CD14-positive monocyte (primary cell): ENCODE data around the gene PIK3R3. TPM values are rescaled to one million over a fixed set of nuclear protein-coding genes. Genes with fewer than 3 reads are reported as not detected.

ENCODE experiments used
- DNase-seq, 3 donors: peaks; one replicate each; pipeline ENCODE4 v3.0.0-alpha.2; 2011 to 2022
- H2AFZ ChIP-seq: 2 replicates; pipeline ENCODE4 v1.6.0; 2012; ENCODE audit warnings: mild to moderate bottlenecking, low read depth, low read length, inconsistent platforms; ENCODE audit not compliant: insufficient read depth, poor library complexity, severe bottlenecking
- H3K27ac ChIP-seq, 2 donors: 1 replicate in 1 of 2; 2 replicates in 1 of 2; pipeline ENCODE4 v1.5.1; 2012 to 2013; ENCODE audit warnings: low read length in 2 of 2, control low read depth in 1 of 2, inconsistent platforms in 1 of 2, low read depth in 1 of 2, mild to moderate bottlenecking in 1 of 2
- H3K27me3 ChIP-seq, 2 donors: one replicate each; pipeline versions ENCODE4 v1.6.0 to v1.6.1; 2011 to 2013; ENCODE audit warnings: low read length in 2 of 2; ENCODE audit not compliant: control insufficient read depth in 2 of 2, insufficient read depth in 2 of 2
- H3K36me3 ChIP-seq, 2 donors: replicated peaks in 1 of 2; 1 replicate in 1 of 2; 2 replicates in 1 of 2; pipeline versions ENCODE4 v1.5.1 to v1.6.1; 2012 to 2013; ENCODE audit warnings: low read length in 2 of 2, control low read depth in 1 of 2, inconsistent platforms in 1 of 2, mild to moderate bottlenecking in 1 of 2; ENCODE audit not compliant: insufficient read depth in 2 of 2, control insufficient read depth in 1 of 2
- H3K4me1 ChIP-seq, 2 donors: 1 replicate in 1 of 2; 2 replicates in 1 of 2; pipeline versions ENCODE4 v1.5.1 to v1.6.1; 2012 to 2013; ENCODE audit warnings: low read length in 2 of 2, control low read depth in 1 of 2, inconsistent platforms in 1 of 2, mild to moderate bottlenecking in 1 of 2, moderate library complexity in 1 of 2; ENCODE audit not compliant: insufficient read depth in 2 of 2, control insufficient read depth in 1 of 2
- H3K4me2 ChIP-seq: replicated peaks from 2 replicates; pipeline ENCODE3; 2012; ENCODE audit warnings: low read length, moderate library complexity, mild to moderate bottlenecking; ENCODE audit not compliant: poor library complexity, severe bottlenecking; ENCODE audit errors: extremely low read depth
- H3K4me3 ChIP-seq, 3 experiments: fragments of 200-600 bp in 1 of 3; sonication (generic) in 1 of 3; replicated peaks in 1 of 3; 1 replicate in 2 of 3; 2 replicates in 1 of 3; pipeline ENCODE4 v1.5.1; 2011 to 2013; ENCODE audit warnings: low read length in 3 of 3, mild to moderate bottlenecking in 3 of 3, control low read depth in 2 of 3, low read depth in 2 of 3, inconsistent platforms in 1 of 3, moderate library complexity in 1 of 3
- H3K79me2 ChIP-seq: 2 replicates; pipeline ENCODE4 v1.6.0; 2012; ENCODE audit warnings: mild to moderate bottlenecking, control low read depth, inconsistent platforms, low read length, moderate library complexity; ENCODE audit not compliant: insufficient read depth
- H3K9ac ChIP-seq: 2 replicates; pipeline ENCODE4 v1.6.0; 2017; ENCODE audit warnings: low read length, mild to moderate bottlenecking; ENCODE audit not compliant: insufficient read depth, poor library complexity, severe bottlenecking
- H3K9me3 ChIP-seq, 2 donors: replicated peaks in 1 of 2; 1 replicate in 1 of 2; 2 replicates in 1 of 2; pipeline versions ENCODE4 v1.5.1 to v1.6.1; 2012 to 2013; ENCODE audit warnings: low read length in 2 of 2, control low read depth in 1 of 2; ENCODE audit not compliant: control insufficient read depth in 1 of 2, insufficient read depth in 1 of 2
- H4K20me1 ChIP-seq: 2 replicates; pipeline ENCODE4 v1.6.0; 2012; ENCODE audit warnings: mild to moderate bottlenecking, low read length, control low read depth, moderate library complexity; ENCODE audit not compliant: insufficient read depth
- H3K27ac Mint-ChIP-seq, 7 donors: one replicate each; pipeline ENCODE4 v1.8.0; 2020; ENCODE audit warnings: mild to moderate bottlenecking in 7 of 7, mixed read lengths in 7 of 7, moderate library complexity in 6 of 7, inconsistent platforms in 2 of 7
- H3K27me3 Mint-ChIP-seq, 3 donors: one replicate each; pipeline ENCODE4 v1.8.0; 2021 to 2022; ENCODE audit warnings: low read depth in 3 of 3, mild to moderate bottlenecking in 3 of 3, mixed read lengths in 3 of 3, moderate library complexity in 3 of 3, inconsistent platforms in 1 of 3
- H3K36me3 Mint-ChIP-seq, 2 donors: one replicate each; pipeline ENCODE4 v1.8.0; 2020; ENCODE audit warnings: mixed read lengths in 2 of 2, inconsistent platforms in 1 of 2, mild to moderate bottlenecking in 1 of 2
- H3K4me1 Mint-ChIP-seq: one replicate; pipeline ENCODE4 v1.8.0; 2020; ENCODE audit warnings: mild to moderate bottlenecking, mixed read lengths
- H3K4me3 Mint-ChIP-seq, 2 donors: one replicate each; pipeline ENCODE4 v1.8.0; 2020; ENCODE audit warnings: mild to moderate bottlenecking in 2 of 2, mixed read lengths in 2 of 2, moderate library complexity in 1 of 2
- H3K9me3 Mint-ChIP-seq, 7 donors: one replicate each; pipeline ENCODE4 v1.8.0; 2020 to 2022; ENCODE audit warnings: mixed read lengths in 7 of 7, mild to moderate bottlenecking in 6 of 7, moderate library complexity in 6 of 7, inconsistent platforms in 2 of 7
- WGBS: methylation state at CpG from one replicate; pipeline ENCODE4 v1.1.5; 2013; ENCODE audit warnings: missing lambda C conversion rate; ENCODE audit not compliant: insufficient coverage; 5-methylcytosine and 5-hydroxymethylcytosine counted together
- intact Hi-C, 2 donors: fragments of 100-400 bp; cut with micrococcal nuclease; formaldehyde crosslinking; loops; one replicate each; pipeline versions ENCODE4 v1.15.0 to v1.15.1; 2023
- polyA plus RNA-seq, 3 donors: library from polyadenylated mRNA; depleted of rRNA in 1 of 3; unstranded in 2 of 3; stranded (reverse) in 1 of 3; fragments of 300-500 nt in 2 of 3; fragments of >200 nt in 1 of 3; fragmentation: Illumina TruSeq in 2 of 3; gene quantifications; 1 replicate in 2 of 3; 2 replicates in 1 of 3; pipeline ENCODE4 v1.2.3, GENCODE V29; 2012 to 2021
- TF ChIP-seq, protein P1 (sequence below): fragments of 200-600 bp; IDR thresholded peaks from one replicate; pipeline ENCODE4 v1.8.0; 2022; ENCODE audit warnings: antibody characterized with exemption, mild to moderate bottlenecking

PIK3R3 gene
- polyA plus RNA-seq, 3 donors, result 0.09 to 0.28 (median 0.17) TPM

DNA sequence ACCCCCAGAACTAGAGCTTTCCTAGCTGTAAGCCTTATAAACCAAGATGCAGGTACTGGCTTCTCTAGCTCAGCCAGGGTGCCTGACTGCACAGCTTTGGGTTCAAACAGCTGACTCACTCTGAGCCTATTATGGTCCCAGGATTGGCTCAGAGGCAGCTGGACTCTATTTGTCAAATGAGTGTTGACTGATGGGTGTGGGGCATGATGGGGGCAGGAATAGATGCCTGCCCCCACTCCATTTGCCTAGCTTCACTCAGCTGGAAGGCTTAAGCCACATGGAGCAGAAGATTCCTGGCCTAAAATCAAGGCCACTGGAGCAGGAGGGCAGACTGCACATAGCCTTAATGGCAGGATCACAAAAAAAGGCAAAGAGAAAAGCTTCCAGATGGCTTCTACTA, 90.5 kb downstream of the PIK3R3 start:
- TF ChIP-seq, protein P1, sequence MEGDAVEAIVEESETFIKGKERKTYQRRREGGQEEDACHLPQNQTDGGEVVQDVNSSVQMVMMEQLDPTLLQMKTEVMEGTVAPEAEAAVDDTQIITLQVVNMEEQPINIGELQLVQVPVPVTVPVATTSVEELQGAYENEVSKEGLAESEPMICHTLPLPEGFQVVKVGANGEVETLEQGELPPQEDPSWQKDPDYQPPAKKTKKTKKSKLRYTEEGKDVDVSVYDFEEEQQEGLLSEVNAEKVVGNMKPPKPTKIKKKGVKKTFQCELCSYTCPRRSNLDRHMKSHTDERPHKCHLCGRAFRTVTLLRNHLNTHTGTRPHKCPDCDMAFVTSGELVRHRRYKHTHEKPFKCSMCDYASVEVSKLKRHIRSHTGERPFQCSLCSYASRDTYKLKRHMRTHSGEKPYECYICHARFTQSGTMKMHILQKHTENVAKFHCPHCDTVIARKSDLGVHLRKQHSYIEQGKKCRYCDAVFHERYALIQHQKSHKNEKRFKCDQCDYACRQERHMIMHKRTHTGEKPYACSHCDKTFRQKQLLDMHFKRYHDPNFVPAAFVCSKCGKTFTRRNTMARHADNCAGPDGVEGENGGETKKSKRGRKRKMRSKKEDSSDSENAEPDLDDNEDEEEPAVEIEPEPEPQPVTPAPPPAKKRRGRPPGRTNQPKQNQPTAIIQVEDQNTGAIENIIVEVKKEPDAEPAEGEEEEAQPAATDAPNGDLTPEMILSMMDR, result no peak
- Mint-ChIP-seq H3K27me3 (peaks cover 0 to 2% (median 0%) of the 10 kb centered on the region in 3 donors), H3K27ac (no peak overlapping the region), H3K4me3 (no peak overlapping the region), H3K4me1 (peaks cover 26% of the 10 kb centered on the region), H3K9me3 (peaks cover 0 to 2% (median 0%) of the 10 kb centered on the region in 7 donors), H3K36me3 (no peaks in the 10 kb centered on the region)
- Histone ChIP-seq H4K20me1 (no peaks in the 10 kb centered on the region), H3K4me2 (no peak overlapping the region), H2AFZ (no peak overlapping the region), H3K36me3 (no peaks in the 10 kb centered on the region), H3K9ac (no peak overlapping the region), H3K27ac (no peak overlapping the region), H3K27me3 (no peaks in the 10 kb centered on the region), H3K4me1 (peaks cover 26 to 30% of the 10 kb centered on the region in 2 donors), H3K9me3 (no peaks in the 10 kb centered on the region), H3K79me2 (no peaks in the 10 kb centered on the region), H3K4me3 (no peak overlapping the region)
- DNase-seq, result no peak
- intact Hi-C loops, result no loop called here

DNA sequence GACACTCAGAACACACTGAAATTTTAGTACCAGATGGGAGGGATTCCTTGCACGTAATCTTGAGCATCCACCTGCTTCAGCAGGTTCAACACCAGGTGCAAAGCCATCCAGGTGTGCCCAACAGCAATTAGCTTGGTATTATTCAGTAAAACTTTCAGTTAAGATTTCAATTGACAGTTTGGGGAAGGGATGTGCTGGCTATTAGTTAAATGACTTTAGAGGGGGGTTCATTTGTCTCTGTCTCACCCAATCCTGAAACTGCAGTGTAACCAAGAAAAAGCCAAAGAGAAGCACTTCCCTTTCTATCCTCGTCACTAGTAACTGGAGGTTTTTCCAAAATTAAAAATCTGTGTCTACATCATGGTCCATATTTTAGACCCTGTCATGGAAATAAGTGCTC, 90.9 kb downstream of the PIK3R3 start:
- Histone ChIP-seq H3K4me3 (no peak overlapping the region), H3K9me3 (no peaks in the 10 kb centered on the region), H2AFZ (no peak overlapping the region), H3K27me3 (no peaks in the 10 kb centered on the region), H3K27ac (no peak overlapping the region), H3K79me2 (no peaks in the 10 kb centered on the region), H4K20me1 (no peaks in the 10 kb centered on the region), H3K4me1 (peaks cover 30% of the 10 kb centered on the region in 2 donors), H3K4me2 (no peak overlapping the region), H3K36me3 (no peaks in the 10 kb centered on the region), H3K9ac (no peak overlapping the region)
- Mint-ChIP-seq H3K4me1 (peaks cover 26% of the 10 kb centered on the region), H3K27ac (peak overlapping the region in 1 of 7 donors; percentile 25), H3K4me3 (no peak overlapping the region), H3K9me3 (peaks cover 0 to 2% (median 0%) of the 10 kb centered on the region in 7 donors), H3K36me3 (no peaks in the 10 kb centered on the region), H3K27me3 (peaks cover 0 to 2% (median 0%) of the 10 kb centered on the region in 3 donors)
- no CpG with 5 or more reads among the region's 2 CpGs for WGBS
- no peak for DNase-seq
- intact Hi-C loops, result no loop called here
- TF ChIP-seq, protein P1, result no peak
